H1 (cell line): ENCODE measurements around the gene DCAF4.

ENCODE experiments used
- CHD2 ChIP-seq: IDR thresholded peaks from 2 replicates; pipeline ENCODE4 v1.6.1; 2012; ENCODE audit warnings: low read length, improper control_type of control experiment
- EP300 ChIP-seq, 2 experiments: IDR thresholded peaks; 1 replicate in 1 of 2; 2 replicates in 1 of 2; pipeline ENCODE4 v1.6.1; 2011 to 2012; ENCODE audit warnings: low read depth in 2 of 2, low read length in 2 of 2, mild to moderate bottlenecking in 2 of 2, borderline replicate concordance in 1 of 2, inconsistent platforms in 1 of 2, moderate library complexity in 1 of 2
- GTF2F1 ChIP-seq: IDR thresholded peaks from 2 replicates; pipeline ENCODE4 v1.6.1; 2012; ENCODE audit warnings: low read depth, low read length, improper control_type of control experiment, borderline replicate concordance
- NANOG ChIP-seq: IDR thresholded peaks from 2 replicates; pipeline ENCODE4 v1.6.1; 2011; ENCODE audit warnings: low read length, low read depth, mild to moderate bottlenecking, inconsistent platforms; ENCODE audit not compliant: insufficient read depth, poor library complexity, severe bottlenecking
- PHF8 ChIP-seq: fragments of 200-600 bp; sonication (generic); conservative IDR thresholded peaks from 2 replicates; pipeline ENCODE4 v1.7.1; 2012; ENCODE audit warnings: low read depth, mild to moderate bottlenecking, inconsistent platforms, low read length, moderate library complexity
- RNF2 ChIP-seq: fragments of 200-900, 300-1000 bp; sonication (generic); IDR thresholded peaks from 2 replicates; pipeline ENCODE4 v1.7.1; 2016; ENCODE audit warnings: borderline replicate concordance, low read depth, mild to moderate bottlenecking, antibody characterized with exemption, low read length; ENCODE audit not compliant: poor library complexity, severe bottlenecking; ENCODE audit errors: missing control alignments
- SRF ChIP-seq: IDR thresholded peaks from 2 replicates; pipeline ENCODE4 v1.6.1; 2011; ENCODE audit warnings: mild to moderate bottlenecking, low read depth, low read length, moderate library complexity
- TBP ChIP-seq: IDR thresholded peaks from 2 replicates; pipeline ENCODE4 v1.6.1; 2011; ENCODE audit warnings: low read depth, low read length, improper control_type of control experiment
- TF ChIP-seq, protein P1 (sequence below), 3 experiments: IDR thresholded peaks; 1 replicate in 2 of 3; 2 replicates in 1 of 3; pipeline versions ENCODE4 v1.5.1 to v1.6.1; 2011; ENCODE audit warnings: low read length in 3 of 3, mild to moderate bottlenecking in 3 of 3, inconsistent platforms in 2 of 3, low read depth in 1 of 3, moderate library complexity in 1 of 3; ENCODE audit not compliant: insufficient read depth in 1 of 3; ENCODE audit errors: control extremely low read depth in 1 of 3
- TF ChIP-seq, protein P2 (sequence below): IDR thresholded peaks from 2 replicates; pipeline ENCODE4 v1.6.1; 2011; ENCODE audit warnings: low read depth, mild to moderate bottlenecking, low read length; ENCODE audit not compliant: insufficient read depth
- TF ChIP-seq, protein P3 (sequence below): fragments of 300-600 bp; sonication (generic); IDR thresholded peaks from 2 replicates; pipeline ENCODE4 v1.7.1; 2012; ENCODE audit warnings: low read length, moderate library complexity, mild to moderate bottlenecking, inconsistent platforms; ENCODE audit not compliant: insufficient replicate concordance

DNA sequence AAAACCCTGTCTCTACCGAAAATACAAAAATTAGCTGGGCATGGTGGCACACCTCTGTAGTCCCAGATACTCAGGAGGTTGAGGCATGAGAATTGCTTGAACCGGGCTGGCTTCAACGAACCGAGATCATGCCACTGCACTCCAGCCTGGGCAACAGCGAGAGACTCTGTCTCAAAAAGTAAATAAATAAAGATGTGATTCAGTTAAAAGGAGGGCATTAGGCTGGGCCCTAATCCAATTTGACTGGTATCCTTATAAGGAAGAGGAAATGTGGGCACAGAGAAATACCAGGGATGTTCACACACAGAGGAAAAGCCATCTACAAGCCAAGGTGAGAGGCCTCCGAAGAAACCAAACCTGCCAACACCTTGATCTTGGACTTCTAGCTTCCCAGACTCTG is 10.1 kb upstream of the DCAF4 start:
- TF ChIP-seq EP300 (IDR thresholded peaks at IDR 0.05; ENCODE audit: borderline replicate concordance in 1 of 2, low read depth in 2 of 2, low read length in 2 of 2) (no peak), CHD2 (no peak), TBP (no peak), PHF8 (no peak), SRF (no peak), RNF2 (no peak), NANOG (no peak), GTF2F1 (no peak)
- TF ChIP-seq, protein P1, sequence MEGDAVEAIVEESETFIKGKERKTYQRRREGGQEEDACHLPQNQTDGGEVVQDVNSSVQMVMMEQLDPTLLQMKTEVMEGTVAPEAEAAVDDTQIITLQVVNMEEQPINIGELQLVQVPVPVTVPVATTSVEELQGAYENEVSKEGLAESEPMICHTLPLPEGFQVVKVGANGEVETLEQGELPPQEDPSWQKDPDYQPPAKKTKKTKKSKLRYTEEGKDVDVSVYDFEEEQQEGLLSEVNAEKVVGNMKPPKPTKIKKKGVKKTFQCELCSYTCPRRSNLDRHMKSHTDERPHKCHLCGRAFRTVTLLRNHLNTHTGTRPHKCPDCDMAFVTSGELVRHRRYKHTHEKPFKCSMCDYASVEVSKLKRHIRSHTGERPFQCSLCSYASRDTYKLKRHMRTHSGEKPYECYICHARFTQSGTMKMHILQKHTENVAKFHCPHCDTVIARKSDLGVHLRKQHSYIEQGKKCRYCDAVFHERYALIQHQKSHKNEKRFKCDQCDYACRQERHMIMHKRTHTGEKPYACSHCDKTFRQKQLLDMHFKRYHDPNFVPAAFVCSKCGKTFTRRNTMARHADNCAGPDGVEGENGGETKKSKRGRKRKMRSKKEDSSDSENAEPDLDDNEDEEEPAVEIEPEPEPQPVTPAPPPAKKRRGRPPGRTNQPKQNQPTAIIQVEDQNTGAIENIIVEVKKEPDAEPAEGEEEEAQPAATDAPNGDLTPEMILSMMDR (IDR thresholded peaks at IDR 0.05; ENCODE audit: control extremely low read depth in 1 of 3, insufficient read depth in 1 of 3, low read depth in 1 of 3, low read length in 3 of 3), result no peak
- TF ChIP-seq, protein P2, sequence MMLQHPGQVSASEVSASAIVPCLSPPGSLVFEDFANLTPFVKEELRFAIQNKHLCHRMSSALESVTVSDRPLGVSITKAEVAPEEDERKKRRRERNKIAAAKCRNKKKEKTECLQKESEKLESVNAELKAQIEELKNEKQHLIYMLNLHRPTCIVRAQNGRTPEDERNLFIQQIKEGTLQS, result no peak
- TF ChIP-seq, protein P3, sequence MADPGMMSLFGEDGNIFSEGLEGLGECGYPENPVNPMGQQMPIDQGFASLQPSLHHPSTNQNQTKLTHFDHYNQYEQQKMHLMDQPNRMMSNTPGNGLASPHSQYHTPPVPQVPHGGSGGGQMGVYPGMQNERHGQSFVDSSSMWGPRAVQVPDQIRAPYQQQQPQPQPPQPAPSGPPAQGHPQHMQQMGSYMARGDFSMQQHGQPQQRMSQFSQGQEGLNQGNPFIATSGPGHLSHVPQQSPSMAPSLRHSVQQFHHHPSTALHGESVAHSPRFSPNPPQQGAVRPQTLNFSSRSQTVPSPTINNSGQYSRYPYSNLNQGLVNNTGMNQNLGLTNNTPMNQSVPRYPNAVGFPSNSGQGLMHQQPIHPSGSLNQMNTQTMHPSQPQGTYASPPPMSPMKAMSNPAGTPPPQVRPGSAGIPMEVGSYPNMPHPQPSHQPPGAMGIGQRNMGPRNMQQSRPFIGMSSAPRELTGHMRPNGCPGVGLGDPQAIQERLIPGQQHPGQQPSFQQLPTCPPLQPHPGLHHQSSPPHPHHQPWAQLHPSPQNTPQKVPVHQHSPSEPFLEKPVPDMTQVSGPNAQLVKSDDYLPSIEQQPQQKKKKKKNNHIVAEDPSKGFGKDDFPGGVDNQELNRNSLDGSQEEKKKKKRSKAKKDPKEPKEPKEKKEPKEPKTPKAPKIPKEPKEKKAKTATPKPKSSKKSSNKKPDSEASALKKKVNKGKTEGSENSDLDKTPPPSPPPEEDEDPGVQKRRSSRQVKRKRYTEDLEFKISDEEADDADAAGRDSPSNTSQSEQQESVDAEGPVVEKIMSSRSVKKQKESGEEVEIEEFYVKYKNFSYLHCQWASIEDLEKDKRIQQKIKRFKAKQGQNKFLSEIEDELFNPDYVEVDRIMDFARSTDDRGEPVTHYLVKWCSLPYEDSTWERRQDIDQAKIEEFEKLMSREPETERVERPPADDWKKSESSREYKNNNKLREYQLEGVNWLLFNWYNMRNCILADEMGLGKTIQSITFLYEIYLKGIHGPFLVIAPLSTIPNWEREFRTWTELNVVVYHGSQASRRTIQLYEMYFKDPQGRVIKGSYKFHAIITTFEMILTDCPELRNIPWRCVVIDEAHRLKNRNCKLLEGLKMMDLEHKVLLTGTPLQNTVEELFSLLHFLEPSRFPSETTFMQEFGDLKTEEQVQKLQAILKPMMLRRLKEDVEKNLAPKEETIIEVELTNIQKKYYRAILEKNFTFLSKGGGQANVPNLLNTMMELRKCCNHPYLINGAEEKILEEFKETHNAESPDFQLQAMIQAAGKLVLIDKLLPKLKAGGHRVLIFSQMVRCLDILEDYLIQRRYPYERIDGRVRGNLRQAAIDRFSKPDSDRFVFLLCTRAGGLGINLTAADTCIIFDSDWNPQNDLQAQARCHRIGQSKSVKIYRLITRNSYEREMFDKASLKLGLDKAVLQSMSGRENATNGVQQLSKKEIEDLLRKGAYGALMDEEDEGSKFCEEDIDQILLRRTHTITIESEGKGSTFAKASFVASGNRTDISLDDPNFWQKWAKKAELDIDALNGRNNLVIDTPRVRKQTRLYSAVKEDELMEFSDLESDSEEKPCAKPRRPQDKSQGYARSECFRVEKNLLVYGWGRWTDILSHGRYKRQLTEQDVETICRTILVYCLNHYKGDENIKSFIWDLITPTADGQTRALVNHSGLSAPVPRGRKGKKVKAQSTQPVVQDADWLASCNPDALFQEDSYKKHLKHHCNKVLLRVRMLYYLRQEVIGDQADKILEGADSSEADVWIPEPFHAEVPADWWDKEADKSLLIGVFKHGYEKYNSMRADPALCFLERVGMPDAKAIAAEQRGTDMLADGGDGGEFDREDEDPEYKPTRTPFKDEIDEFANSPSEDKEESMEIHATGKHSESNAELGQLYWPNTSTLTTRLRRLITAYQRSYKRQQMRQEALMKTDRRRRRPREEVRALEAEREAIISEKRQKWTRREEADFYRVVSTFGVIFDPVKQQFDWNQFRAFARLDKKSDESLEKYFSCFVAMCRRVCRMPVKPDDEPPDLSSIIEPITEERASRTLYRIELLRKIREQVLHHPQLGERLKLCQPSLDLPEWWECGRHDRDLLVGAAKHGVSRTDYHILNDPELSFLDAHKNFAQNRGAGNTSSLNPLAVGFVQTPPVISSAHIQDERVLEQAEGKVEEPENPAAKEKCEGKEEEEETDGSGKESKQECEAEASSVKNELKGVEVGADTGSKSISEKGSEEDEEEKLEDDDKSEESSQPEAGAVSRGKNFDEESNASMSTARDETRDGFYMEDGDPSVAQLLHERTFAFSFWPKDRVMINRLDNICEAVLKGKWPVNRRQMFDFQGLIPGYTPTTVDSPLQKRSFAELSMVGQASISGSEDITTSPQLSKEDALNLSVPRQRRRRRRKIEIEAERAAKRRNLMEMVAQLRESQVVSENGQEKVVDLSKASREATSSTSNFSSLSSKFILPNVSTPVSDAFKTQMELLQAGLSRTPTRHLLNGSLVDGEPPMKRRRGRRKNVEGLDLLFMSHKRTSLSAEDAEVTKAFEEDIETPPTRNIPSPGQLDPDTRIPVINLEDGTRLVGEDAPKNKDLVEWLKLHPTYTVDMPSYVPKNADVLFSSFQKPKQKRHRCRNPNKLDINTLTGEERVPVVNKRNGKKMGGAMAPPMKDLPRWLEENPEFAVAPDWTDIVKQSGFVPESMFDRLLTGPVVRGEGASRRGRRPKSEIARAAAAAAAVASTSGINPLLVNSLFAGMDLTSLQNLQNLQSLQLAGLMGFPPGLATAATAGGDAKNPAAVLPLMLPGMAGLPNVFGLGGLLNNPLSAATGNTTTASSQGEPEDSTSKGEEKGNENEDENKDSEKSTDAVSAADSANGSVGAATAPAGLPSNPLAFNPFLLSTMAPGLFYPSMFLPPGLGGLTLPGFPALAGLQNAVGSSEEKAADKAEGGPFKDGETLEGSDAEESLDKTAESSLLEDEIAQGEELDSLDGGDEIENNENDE, result no peak
